Panc1 (cell line): ENCODE measurements around the gene AKAP9. TPM values are rescaled to one million over a fixed set of nuclear protein-coding genes. Genes with fewer than 3 reads are reported as not detected.
"Not testable (repeated sequence)": the region's sequence is repeated elsewhere in the genome, so short reads cannot be mapped to it uniquely, and the experiment has no call there.

Source experiments
- ATAC-seq: fragments of 200-7000 bp; cut with Tn5 transposase; 2 replicates; pipeline ENCODE4 v1.9.1; 2020; ENCODE audit warnings: mild to moderate bottlenecking, moderate library complexity
- BruUV-seq: library from RNA; stranded (reverse); fragments of 400-500 nt; replicated peaks from 2 replicates; lab custom pipeline; 2021; lab: Mats Ljungman, UMichigan
- CTCF ChIA-PET: fragments of 300-600 bp; sonication (Branson Sonifier 250); formaldehyde crosslinking; loops from one replicate; lab custom pipeline; 2022; ENCODE audit warnings: antibody characterized with exemption; lab: Charles Lee
- POLR2A ChIA-PET: fragments of 300-600 bp; sonication (Branson Sonifier 250); formaldehyde crosslinking; loops from one replicate; lab custom pipeline; 2022; ENCODE audit warnings: antibody characterized with exemption; lab: Charles Lee
- DNase-seq: peaks from one replicate; pipeline ENCODE4 v3.0.0-alpha.2; 2010; ENCODE audit warnings: low read depth, low spot score
- H3K27ac ChIP-seq: 2 replicates; pipeline ENCODE4 v1.5.1; 2011; ENCODE audit warnings: mild to moderate bottlenecking, low read length, inconsistent platforms
- H3K27me3 ChIP-seq: fragments of 200-500 bp; sonication (Bioruptor generic); 2 replicates; pipeline ENCODE4 v1.6.0; 2014; ENCODE audit warnings: low read length, inconsistent platforms; ENCODE audit not compliant: control insufficient read depth, insufficient read depth
- H3K36me3 ChIP-seq: fragments of 200-500 bp; sonication (Bioruptor generic); 2 replicates; pipeline ENCODE4 v1.5.1; 2014; ENCODE audit warnings: inconsistent platforms, mild to moderate bottlenecking, low read length, moderate library complexity; ENCODE audit not compliant: control insufficient read depth, insufficient read depth
- H3K4me1 ChIP-seq: 2 replicates; pipeline ENCODE4 v1.5.1; 2011; ENCODE audit warnings: inconsistent platforms, mild to moderate bottlenecking, low read length, moderate library complexity; ENCODE audit not compliant: control insufficient read depth, insufficient read depth
- H3K4me3 ChIP-seq, 2 experiments: 2 replicates each; pipeline ENCODE4 v1.5.1; 2011 to 2012; ENCODE audit warnings: low read depth in 2 of 2, low read length in 2 of 2, mild to moderate bottlenecking in 2 of 2, inconsistent platforms in 1 of 2, moderate library complexity in 1 of 2
- H3K9me3 ChIP-seq: fragments of 200-500 bp; sonication (Bioruptor generic); 2 replicates; pipeline ENCODE4 v1.5.1; 2014; ENCODE audit warnings: low read depth, mild to moderate bottlenecking, inconsistent platforms, low read length, moderate library complexity; ENCODE audit not compliant: control insufficient read depth, insufficient read depth
- POLR2AphosphoS5 ChIP-seq: IDR thresholded peaks from 2 replicates; pipeline ENCODE4 v1.6.1; 2012; ENCODE audit warnings: mild to moderate bottlenecking, low read depth, low read length, moderate library complexity
- SIN3A ChIP-seq: IDR thresholded peaks from 2 replicates; pipeline ENCODE4 v1.6.1; 2012; ENCODE audit warnings: low read depth, mild to moderate bottlenecking, low read length, moderate library complexity, borderline replicate concordance; ENCODE audit not compliant: insufficient read depth
- TCF7L2 ChIP-seq: IDR thresholded peaks from 2 replicates; pipeline ENCODE4 v1.6.1; 2011; ENCODE audit warnings: mild to moderate bottlenecking, low read depth, low read length, inconsistent platforms
- in situ Hi-C: cut with HindIII; loops from 2 replicates; pipeline ENCODE4 v1.10.0; 2016; ENCODE audit warnings: low sequenced_read_pairs, low pct_unique_long_range_greater_than_20kb
- intact Hi-C: fragments of 100-400 bp; cut with micrococcal nuclease; formaldehyde crosslinking; loops from one replicate; pipeline ENCODE4 v1.10.0; 2022; ENCODE audit not compliant: unreplicated experiment
- total RNA-seq: library from RNA; stranded (reverse); gene quantifications from one replicate; pipeline ENCODE4 v1.2.1, GENCODE V29; 2021; ENCODE audit not compliant: unreplicated experiment
- TF ChIP-seq, protein P1 (sequence below): fragments of 450-650 bp; IDR thresholded peaks from 2 replicates; pipeline ENCODE4 v1.5.1; 2017; ENCODE audit warnings: mild to moderate bottlenecking
- TF ChIP-seq, protein P2 (sequence below), 2 experiments: IDR thresholded peaks; 2 replicates each; pipeline ENCODE4 v1.6.1; 2011 to 2012; ENCODE audit warnings: low read depth in 2 of 2, control low read depth in 1 of 2, low read length in 1 of 2, mild to moderate bottlenecking in 1 of 2, moderate library complexity in 1 of 2; ENCODE audit not compliant: insufficient read depth in 1 of 2

Gene AKAP9
- total RNA-seq, 1 experiment from 2014 or later: 31.6 TPM

DNA sequence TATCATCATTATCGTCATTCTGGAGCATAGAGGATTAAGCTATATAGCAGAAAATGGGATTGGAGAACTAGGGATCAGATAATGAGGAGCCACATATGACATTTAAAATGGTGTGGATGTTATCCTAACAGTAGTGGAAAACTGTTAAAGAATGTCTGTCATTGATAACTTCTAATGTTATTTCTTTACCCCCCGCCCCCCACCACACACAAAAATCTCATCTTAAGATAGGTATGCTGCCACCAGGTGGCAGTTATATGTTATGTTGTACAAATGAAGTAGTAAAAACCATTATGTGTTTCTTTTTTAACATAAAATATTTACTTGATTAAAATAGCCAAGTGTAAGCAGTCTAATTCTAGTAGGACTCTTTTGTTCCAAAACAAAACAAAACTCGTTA is 13.0 kb downstream of the AKAP9 start:
- POLR2A ChIA-PET: interaction anchor here (0.6 kb wide), 1 partner anchor 575 kb away, joined by 3 read pairs; the partner anchor contains the start of genes PEX1 and RBM48
- H3K4me3 ChIP-seq: no peak overlapping the region
- H3K4me1 ChIP-seq: no peaks in the 10 kb centered on the region; the same call in 1 of the 2 replicates
- H3K27ac ChIP-seq: no peak overlapping the region
- intact Hi-C loops (no loop called here), in situ Hi-C loops (no loop called here)
- H3K9me3 ChIP-seq: no peaks in the 10 kb centered on the region
- ATAC-seq: no peak
- CTCF ChIA-PET: interaction anchor here (0.6 kb wide), 1 partner anchor 64 kb away, joined by 3 read pairs; no protein-coding TSS in a partner anchor
- no peaks in the 10 kb centered on the region for H3K27me3 ChIP-seq
- TF ChIP-seq, protein P1, sequence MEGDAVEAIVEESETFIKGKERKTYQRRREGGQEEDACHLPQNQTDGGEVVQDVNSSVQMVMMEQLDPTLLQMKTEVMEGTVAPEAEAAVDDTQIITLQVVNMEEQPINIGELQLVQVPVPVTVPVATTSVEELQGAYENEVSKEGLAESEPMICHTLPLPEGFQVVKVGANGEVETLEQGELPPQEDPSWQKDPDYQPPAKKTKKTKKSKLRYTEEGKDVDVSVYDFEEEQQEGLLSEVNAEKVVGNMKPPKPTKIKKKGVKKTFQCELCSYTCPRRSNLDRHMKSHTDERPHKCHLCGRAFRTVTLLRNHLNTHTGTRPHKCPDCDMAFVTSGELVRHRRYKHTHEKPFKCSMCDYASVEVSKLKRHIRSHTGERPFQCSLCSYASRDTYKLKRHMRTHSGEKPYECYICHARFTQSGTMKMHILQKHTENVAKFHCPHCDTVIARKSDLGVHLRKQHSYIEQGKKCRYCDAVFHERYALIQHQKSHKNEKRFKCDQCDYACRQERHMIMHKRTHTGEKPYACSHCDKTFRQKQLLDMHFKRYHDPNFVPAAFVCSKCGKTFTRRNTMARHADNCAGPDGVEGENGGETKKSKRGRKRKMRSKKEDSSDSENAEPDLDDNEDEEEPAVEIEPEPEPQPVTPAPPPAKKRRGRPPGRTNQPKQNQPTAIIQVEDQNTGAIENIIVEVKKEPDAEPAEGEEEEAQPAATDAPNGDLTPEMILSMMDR: peak; percentile 48; the same call in 1 of the 2 replicates
- TF ChIP-seq SIN3A: no peak
- TF ChIP-seq POLR2AphosphoS5: no peak
- no TSS peak for BruUV-seq
- no peak for DNase-seq
- no peaks in the 10 kb centered on the region for H3K36me3 ChIP-seq

DNA sequence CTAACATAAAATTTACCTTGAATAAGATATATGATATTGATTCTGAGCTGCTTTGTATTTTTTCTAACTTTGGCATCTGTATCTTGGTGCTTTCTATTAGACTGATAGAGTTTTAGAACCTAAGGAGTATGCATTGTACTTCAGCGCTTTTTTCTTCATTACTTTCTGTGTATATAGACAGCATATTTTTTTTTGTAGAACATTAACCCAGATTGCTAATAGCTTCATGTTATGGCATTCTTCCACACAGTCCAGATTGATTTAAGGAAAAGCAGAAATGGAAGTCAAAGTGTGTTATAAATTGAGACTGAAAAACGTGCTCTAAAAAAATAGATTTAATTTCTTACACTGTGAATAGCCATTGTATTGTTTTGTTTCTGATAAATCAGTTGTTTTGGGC is 15.8 kb downstream of the AKAP9 start:
- in situ Hi-C loops, CTCF ChIA-PET: not testable (repeated sequence)

DNA sequence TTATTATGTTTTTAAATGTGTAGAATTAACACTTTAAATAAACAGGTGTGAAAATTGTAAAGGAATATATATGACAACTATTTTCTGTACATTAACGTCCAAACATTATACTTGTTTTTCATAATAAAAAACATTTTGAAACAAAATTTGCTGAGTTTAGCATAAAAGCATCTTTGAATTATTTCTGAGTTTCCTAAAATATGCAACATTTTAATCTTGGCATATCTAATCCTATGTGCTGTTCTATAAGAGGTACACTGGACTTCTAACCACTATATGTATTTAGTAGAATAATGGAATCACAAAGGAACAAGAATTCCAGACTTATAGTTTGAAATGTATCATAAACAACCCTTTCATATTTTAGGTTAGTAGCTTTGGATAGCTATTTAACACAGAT is 16.6 kb downstream of the AKAP9 start:
- CTCF ChIA-PET: no interaction called here
- Histone ChIP-seq H3K36me3 (no peaks in the 10 kb centered on the region), H3K27ac (no peak overlapping the region), H3K4me1 (no peaks in the 10 kb centered on the region), H3K27me3 (no peaks in the 10 kb centered on the region), H3K9me3 (no peaks in the 10 kb centered on the region), H3K4me3 (no peak overlapping the region)
- POLR2A ChIA-PET: no interaction called here
- TF ChIP-seq TCF7L2 (no peak), POLR2AphosphoS5 (no peak), SIN3A (no peak)
- TF ChIP-seq, protein P2, sequence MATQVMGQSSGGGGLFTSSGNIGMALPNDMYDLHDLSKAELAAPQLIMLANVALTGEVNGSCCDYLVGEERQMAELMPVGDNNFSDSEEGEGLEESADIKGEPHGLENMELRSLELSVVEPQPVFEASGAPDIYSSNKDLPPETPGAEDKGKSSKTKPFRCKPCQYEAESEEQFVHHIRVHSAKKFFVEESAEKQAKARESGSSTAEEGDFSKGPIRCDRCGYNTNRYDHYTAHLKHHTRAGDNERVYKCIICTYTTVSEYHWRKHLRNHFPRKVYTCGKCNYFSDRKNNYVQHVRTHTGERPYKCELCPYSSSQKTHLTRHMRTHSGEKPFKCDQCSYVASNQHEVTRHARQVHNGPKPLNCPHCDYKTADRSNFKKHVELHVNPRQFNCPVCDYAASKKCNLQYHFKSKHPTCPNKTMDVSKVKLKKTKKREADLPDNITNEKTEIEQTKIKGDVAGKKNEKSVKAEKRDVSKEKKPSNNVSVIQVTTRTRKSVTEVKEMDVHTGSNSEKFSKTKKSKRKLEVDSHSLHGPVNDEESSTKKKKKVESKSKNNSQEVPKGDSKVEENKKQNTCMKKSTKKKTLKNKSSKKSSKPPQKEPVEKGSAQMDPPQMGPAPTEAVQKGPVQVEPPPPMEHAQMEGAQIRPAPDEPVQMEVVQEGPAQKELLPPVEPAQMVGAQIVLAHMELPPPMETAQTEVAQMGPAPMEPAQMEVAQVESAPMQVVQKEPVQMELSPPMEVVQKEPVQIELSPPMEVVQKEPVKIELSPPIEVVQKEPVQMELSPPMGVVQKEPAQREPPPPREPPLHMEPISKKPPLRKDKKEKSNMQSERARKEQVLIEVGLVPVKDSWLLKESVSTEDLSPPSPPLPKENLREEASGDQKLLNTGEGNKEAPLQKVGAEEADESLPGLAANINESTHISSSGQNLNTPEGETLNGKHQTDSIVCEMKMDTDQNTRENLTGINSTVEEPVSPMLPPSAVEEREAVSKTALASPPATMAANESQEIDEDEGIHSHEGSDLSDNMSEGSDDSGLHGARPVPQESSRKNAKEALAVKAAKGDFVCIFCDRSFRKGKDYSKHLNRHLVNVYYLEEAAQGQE (IDR thresholded peaks at IDR 0.05; ENCODE audit: insufficient read depth in 1 of 2, low read depth in 2 of 2, low read length in 1 of 2): no peak
- TF ChIP-seq, protein P1: no peak
- no TSS peak for BruUV-seq
- in situ Hi-C loops (no loop called here), intact Hi-C loops (no loop called here)
- ATAC-seq: no peak
- no peak for DNase-seq

More for the DNA sequence above, 15.8 kb downstream of the AKAP9 start:
- H3K4me1 ChIP-seq, BruUV-seq, H3K27me3 ChIP-seq, H3K4me3 ChIP-seq, H3K36me3 ChIP-seq, H3K9me3 ChIP-seq, ATAC-seq, POLR2A ChIA-PET, H3K27ac ChIP-seq, intact Hi-C loops, DNase-seq: not testable (repeated sequence)
